GM19238 (cell line): Measurements from ENCODE around the gene MED25.

Experiments
- DNase-seq: peaks from one replicate; pipeline ENCODE4 v3.0.0; 2011; ENCODE audit warnings: low spot score; ENCODE audit not compliant: insufficient read length

Gene MED25

DNA sequence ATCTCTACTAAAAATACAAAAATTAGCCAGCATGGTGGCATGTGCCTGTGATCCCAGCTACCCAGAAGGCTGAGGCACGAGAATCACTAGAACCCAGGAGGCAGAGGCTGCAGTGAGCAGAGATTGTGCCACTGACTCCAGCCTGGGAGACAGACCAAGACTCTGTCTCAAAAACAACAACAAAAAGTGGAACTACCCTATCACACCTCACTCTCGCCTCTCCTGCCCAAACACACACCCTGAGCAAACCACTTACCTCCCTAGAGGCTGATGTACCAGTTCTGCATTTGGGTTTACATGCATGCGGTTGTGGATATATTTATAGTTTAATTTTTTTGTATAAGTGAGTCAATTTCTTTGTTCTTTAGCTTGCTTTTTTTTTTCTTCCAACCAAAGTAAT lies 25.2 kb downstream of the MED25 start:
- no peak for DNase-seq

GRCh38 chr19:49844138-49845095 lies 26.3 kb downstream of the MED25 start:
- no peak for DNase-seq

DNA sequence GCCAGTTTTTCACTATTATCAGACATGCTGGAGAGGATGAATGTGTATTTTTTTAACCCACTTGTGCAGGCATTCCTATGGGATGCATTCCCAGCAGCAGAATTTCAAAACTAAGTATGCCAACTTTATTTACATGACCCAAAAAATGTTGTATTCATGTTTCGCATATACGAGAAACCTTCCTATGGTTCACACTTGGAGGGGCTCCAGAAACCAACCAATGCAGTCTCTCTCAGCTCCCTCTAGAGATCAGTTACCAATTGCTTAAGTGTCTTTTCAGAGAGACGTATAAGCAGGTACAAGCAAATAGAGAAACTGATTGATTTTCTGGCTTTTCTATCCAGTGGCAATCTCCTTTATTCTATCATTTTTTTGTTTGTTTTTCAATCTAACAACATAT lies 27.3 kb downstream of the MED25 start:
- no peak for DNase-seq

DNA sequence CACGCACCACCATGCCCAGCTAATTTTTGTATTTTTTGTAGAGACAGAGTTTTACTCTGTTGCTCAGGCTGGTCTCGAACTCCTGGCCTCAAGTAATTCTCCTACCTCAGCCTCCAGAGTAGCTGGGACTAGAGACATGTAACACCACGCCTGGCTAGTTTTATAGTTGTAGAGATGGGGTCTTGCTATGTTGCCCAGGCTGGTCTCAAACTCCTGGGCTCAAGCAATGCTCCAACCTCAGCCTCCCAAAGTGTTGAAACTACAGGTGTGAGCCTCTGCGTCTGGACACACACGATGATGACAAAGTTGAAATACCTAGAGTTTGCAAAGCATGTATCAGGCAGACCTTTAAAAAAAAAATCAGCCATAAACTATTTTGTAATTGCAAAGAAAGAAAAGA lies 28.3 kb downstream of the MED25 start:
- no peak for DNase-seq

DNA sequence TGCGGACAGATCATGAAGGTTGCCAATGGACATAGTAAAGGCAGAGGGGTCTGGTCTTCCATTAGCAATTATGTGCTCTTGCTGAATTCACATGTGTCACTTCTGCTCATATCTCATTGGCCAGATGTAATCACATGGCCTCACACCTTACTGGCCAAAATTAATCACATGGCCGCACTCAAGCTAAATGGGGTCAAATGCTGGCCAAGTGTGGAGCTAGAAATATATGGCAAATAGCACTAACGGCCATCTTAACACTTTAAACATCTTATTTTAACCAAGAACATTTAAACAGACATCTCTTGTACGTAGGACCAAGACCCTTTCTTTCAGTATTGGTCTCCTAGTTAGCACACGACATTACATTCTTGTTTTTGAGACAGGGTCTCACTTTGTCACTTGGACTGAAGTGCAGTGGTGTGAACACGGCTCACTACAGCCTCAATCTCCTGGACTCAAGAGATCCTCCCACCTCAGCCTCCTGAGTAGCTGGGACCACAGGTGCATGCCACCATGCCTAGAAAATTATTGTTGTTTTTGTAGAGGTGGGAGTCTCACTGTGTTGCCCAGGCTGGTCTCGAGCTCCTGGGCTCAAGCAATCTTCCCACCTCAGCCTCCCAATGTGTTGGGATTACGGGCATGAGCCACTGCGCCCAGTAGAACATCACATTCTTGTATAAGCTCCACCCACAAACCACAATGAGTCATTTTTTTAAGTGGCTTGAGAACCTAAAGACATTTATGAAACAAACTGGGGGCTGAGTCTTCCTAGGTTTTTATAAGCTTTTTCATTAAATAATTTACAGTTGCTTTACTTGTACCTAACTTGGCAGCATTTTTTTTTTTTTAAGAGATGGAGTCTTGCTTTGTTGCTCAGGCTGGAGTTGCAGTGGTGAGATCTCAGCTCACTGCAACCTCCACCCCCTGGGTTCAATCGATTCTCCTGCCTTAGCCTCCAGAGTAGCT lies 29.9 kb downstream of the MED25 start:
- DNase-seq = no peak

GRCh38 chr19:49848938-49849337 lies 30.8 kb downstream of the MED25 start:
- DNase-seq = no peak

GRCh38 chr19:49849433-49850220 lies 31.5 kb downstream of the MED25 start:
- DNase-seq = no peak

- no peak for DNase-seq
Observed at GRCh38 chr19:49850221-49850486, 32.1 kb downstream of the MED25 start.

- peak; percentile 98 for DNase-seq
Observed at GRCh38 chr19:49850487-49851342, 32.6 kb downstream of the MED25 start, which contains the start of gene PTOV1. PTOV1 (plus strand) TSS chr19:49851159.

DNA sequence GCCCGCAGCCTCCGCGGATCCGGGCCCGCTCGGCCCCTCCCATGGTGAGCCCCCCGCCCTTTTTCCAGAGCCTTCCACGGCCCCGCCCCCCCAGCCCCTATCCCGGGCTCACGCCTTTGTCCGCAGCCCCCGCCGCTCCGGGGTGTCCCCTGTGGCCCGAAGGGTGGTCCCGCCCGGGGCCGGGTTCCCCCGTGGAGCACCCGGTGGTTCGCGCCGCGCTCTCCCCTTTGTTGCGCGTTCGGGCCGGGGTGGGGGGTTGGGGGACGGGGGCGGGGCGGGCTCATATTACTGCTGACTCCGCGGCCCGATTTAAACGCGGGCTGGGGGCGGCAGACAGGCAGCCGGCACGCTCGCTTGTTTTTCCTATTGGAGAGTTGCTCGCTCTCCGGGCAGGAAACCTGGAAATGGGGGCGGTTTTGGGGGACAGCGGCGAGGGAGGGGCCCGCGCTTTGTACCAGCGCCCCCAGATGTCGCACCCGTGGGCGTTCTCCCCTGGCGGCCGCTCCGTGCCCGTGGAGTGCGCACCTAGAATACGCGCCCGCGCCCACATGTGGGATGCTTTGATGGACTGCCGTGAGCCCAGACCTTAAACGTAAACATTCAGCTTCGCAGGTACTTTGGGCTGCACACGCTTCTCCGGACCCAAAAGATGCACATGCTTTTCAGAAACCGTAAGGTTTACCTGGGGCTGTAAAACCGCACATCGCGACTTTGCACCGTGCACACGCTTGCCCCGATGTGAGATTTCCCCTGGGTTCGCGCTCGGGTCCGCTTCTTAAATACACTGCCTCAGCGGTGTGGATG lies 33.6 kb downstream of the MED25 start:
- peak; percentile 57 for DNase-seq

DNA sequence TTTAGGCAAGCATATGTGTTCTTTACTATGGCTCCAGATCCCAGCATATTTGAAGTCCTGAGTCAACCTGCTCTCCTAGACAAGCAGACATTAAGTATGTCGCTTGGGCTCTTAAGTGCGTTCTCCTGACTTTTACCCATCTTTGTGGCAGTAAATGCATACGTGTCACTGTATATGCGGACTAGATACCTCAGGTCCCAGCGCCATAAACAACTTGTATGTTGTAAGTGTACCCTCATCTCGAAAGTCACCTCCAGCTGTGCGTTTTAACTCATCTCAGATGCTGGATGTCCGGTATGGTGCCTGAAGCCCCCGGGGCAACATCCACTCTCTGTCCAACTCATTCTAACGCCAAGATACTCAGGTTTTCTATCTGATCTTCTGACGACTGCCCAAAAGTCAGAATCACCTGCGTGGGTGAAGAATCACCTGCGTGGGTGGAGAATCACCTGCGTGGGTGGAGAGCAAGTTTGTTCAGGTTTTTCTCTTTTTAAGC lies 34.6 kb downstream of the MED25 start:
- no peak for DNase-seq

- no peak for DNase-seq
Observed at GRCh38 chr19:49853852-49854377, 35.8 kb downstream of the MED25 start.

- DNase-seq = no peak
Observed at GRCh38 chr19:49854378-49855263, 36.5 kb downstream of the MED25 start.

GRCh38 chr19:49855277-49855675 lies 37.2 kb downstream of the MED25 start:
- no peak for DNase-seq

DNA sequence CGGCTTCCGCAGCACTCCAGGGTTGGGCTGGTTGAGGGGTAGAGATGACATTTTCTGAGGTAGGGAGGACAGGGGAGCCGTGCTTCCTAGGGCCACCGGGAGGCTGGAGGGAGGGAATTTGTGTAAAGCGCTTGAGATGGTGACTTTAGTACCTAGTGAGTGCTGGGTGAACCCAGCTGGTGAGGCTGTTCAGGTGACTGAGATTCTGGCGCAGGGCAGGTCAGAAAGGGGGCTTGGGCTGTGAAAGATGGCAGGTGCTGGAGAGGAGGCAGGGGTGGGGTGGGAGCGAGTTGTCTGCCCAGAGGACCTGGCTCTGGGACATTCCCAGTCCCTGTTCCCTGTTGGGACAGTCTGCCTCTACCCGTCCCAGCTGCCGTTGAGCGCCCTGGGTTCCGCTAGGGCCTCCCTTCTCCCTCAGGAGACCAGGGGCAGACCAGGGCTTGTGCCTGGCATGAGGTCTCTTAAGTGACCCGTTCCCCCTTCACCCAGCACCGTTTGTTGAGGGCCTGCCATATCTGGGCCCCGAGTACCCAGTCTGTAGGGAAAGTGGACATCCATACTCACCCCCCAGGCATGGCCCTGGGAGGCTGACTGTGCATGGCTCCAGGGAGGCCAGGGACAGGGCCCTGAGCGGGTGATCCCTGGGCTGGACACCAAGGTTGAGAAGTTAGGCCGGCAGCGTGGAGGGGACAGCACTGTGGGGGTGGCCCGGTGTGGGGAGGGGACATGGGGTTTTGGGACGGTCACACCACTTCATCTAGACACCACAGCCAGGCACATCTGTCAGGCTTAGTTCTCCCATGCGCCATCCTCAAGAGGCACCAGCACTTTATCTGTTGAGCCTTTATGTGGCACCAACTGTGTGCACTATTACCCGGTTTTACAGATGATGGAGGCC lies 37.8 kb downstream of the MED25 start:
- no peak for DNase-seq

DNA sequence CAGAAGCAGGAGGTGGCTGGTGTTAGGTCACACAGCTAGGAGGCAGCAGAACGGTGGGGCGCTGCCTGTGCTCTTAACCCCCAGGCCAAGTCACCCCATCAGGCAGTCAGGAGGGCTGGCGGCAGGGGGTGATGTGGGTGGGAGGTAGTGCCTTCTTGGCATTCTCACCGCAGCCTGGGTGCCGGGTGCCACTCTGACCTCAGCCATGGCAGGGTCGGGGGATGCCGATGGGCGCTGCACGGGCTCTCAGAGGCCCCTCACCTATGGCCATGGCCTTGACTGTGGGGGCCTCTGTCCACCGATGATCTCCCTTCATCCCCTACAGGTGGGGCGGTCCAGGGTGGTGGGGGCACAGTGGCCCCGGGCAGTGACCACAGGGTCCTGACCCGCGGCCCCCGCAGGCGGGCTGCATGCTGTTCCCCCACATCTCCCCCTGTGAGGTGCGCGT lies 38.5 kb downstream of the MED25 start:
- DNase-seq = no peak
